ENCODE data around the gene ERCC6L2. TPM values are rescaled to one million over a fixed set of nuclear protein-coding genes. Genes with fewer than 3 reads are reported as not detected.

ERCC6L2 gene, protein sequence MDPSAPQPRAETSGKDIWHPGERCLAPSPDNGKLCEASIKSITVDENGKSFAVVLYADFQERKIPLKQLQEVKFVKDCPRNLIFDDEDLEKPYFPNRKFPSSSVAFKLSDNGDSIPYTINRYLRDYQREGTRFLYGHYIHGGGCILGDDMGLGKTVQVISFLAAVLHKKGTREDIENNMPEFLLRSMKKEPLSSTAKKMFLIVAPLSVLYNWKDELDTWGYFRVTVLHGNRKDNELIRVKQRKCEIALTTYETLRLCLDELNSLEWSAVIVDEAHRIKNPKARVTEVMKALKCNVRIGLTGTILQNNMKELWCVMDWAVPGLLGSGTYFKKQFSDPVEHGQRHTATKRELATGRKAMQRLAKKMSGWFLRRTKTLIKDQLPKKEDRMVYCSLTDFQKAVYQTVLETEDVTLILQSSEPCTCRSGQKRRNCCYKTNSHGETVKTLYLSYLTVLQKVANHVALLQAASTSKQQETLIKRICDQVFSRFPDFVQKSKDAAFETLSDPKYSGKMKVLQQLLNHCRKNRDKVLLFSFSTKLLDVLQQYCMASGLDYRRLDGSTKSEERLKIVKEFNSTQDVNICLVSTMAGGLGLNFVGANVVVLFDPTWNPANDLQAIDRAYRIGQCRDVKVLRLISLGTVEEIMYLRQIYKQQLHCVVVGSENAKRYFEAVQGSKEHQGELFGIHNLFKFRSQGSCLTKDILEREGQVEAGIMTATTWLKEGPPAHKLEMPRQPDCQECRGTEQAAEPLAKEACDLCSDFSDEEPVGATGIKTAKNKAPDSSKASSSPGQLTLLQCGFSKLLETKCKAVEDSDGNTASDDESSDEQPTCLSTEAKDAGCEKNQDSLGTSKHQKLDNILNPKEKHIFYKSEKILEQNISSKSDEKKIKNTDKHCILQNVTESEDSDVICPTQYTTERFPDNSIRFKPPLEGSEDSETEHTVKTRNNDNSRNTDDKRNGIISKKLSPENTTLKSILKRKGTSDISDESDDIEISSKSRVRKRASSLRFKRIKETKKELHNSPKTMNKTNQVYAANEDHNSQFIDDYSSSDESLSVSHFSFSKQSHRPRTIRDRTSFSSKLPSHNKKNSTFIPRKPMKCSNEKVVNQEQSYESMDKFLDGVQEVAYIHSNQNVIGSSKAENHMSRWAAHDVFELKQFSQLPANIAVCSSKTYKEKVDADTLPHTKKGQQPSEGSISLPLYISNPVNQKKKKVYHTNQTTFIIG (N-terminal part only)
- total RNA-seq, result 10 to 100 TPM; 32.4 to 69.4 (median 51.4) TPM
- long read RNA-seq, donor 1, partial matches to known transcripts, result 3 of 6 reads
- long read RNA-seq, donor 1, other reads (novel, unspliced or antisense), result 3 of 6 reads
- long read RNA-seq, donor 2, partial matches to known transcripts, result 4 of 9 reads
- long read RNA-seq, donor 2, other reads (novel, unspliced or antisense), result 5 of 9 reads

DNA sequence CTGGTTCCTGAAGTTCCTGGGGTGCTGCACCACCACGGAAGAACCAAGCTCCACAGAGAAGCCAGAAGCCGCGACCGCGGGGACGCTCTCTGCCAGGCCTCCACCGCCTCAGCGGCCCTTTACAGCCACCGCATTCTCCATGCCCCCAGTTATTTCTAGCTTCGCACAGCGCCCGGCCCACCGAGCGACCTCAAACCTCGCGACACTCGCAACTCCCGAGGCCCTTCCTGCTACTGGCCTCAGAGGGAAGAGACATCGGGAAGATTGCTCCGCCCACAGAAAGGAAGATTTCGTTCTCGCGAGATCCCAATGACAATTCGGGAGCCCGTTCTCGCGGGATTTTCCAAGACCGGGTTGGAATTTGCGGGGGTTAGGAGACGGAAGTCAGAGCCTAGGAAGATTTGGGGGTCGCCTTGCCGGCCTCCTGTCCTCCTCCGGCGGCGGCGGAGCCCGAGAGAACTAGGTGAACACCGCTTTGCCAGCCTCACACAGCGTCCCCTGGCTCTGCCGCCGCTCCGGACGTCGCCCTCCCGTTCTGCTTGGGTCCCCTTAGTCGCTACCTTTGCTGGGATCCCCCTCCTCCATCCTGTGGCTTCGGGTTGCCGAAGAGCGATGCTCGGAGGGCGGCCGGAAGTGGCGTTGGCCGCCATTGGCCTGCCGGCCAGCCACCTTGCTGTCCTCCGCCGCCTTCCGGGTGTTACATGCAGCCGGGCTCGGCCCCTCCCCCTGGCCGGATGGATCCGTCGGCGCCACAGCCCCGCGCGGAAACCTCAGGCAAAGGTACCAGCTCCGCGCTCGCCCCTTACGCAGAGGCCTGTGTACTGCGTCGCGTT, at the start of gene ERCC6L2:
TSS of gene ERCC6L2 (plus strand) at position 387 of the 833 bp plus-strand sequence. CDS start at position 735, 348 bp downstream.
- H3K4me1 ChIP-seq (ENCODE audit: low read depth), result peaks cover 14% of the 10 kb centered on the region
- TF ChIP-seq, protein P1, sequence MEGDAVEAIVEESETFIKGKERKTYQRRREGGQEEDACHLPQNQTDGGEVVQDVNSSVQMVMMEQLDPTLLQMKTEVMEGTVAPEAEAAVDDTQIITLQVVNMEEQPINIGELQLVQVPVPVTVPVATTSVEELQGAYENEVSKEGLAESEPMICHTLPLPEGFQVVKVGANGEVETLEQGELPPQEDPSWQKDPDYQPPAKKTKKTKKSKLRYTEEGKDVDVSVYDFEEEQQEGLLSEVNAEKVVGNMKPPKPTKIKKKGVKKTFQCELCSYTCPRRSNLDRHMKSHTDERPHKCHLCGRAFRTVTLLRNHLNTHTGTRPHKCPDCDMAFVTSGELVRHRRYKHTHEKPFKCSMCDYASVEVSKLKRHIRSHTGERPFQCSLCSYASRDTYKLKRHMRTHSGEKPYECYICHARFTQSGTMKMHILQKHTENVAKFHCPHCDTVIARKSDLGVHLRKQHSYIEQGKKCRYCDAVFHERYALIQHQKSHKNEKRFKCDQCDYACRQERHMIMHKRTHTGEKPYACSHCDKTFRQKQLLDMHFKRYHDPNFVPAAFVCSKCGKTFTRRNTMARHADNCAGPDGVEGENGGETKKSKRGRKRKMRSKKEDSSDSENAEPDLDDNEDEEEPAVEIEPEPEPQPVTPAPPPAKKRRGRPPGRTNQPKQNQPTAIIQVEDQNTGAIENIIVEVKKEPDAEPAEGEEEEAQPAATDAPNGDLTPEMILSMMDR (IDR thresholded peaks at IDR 0.05), result no peak
- intact Hi-C loops (cut with DNase I, micrococcal nuclease), result no loop called here
- ATAC-seq, result peak; percentile 96
- no peaks in the 10 kb centered on the region for H3K9me3 ChIP-seq
- no peaks in the 10 kb centered on the region for H3K36me3 ChIP-seq (ENCODE audit: low read depth)
- peak; percentile 95 to 97 (median 97) for DNase-seq
- H3K4me3 ChIP-seq, result peak within 1 kb of the TSS; percentile 68

DNA sequence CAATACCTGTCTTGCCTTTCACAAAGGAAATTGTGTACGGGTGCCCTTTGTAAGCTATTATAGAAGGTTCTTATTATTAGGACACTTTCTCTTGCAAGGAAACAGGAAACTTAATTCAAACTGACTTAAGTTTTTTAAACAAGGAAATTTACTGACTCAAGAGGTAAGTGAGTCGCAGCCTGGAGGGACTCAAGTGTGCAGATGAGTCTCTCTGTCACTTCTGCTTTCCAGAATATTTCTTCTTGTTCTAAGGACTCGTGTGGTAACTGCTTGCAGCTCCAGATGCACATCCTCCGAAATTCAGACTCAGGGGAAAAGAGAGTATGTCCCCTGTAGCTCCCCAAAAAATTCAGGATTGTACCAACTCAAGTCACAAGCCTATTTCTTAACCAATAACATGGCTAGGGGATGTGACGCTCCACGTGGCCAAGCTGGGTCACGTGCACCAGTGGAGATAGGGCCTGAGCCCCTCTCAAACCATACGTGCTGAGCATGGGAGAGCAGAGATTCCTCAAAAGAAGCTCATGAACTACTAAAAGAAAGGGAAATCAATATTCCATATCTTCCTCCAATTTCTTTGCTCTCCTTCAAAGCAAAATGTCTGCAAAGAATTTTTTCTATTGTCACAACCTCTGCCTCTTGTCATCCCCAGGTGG, 49.2 kb upstream of the ERCC6L2 start:
- H3K4me1 ChIP-seq (ENCODE audit: low read depth), result peaks cover 2% of the 10 kb centered on the region
- no peaks in the 10 kb centered on the region for H3K9me3 ChIP-seq
- intact Hi-C loops (cut with DNase I, micrococcal nuclease), result no loop called here
- no peak overlapping the region for H3K4me3 ChIP-seq
- ATAC-seq, result no peak
- no peaks in the 10 kb centered on the region for H3K36me3 ChIP-seq (ENCODE audit: low read depth)
- DNase-seq, result no peak
- TF ChIP-seq, protein P1 (IDR thresholded peaks at IDR 0.05), result no peak

DNA sequence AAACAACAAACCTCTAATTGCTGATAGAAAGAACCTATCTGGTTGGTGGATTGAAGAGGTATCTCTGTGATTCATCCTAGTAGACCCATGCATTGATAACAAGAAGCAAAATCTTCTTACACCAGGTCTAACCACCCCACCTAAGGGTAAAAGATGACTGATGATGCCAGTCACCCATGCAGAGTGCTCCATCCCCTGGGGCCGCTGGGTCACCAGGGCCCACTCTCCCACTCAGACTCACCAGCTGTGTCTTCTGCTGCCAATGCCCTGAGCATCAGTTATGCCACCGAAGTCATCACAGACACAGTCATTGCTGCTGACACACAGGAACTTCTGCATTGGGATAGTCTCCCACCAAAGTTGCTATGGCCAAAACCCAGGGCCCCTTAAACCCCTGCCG, 44.7 kb upstream of the ERCC6L2 start:
- TF ChIP-seq, protein P1 (IDR thresholded peaks at IDR 0.05), result no peak
- Histone ChIP-seq H3K9me3 (no peaks in the 10 kb centered on the region), H3K4me1 (ENCODE audit: low read depth) (peaks cover 7% of the 10 kb centered on the region), H3K4me3 (no peak overlapping the region), H3K36me3 (ENCODE audit: low read depth) (no peaks in the 10 kb centered on the region)
- no peak for ATAC-seq
- intact Hi-C loops (cut with DNase I, micrococcal nuclease), result no loop called here
- DNase-seq, result no peak

DNA sequence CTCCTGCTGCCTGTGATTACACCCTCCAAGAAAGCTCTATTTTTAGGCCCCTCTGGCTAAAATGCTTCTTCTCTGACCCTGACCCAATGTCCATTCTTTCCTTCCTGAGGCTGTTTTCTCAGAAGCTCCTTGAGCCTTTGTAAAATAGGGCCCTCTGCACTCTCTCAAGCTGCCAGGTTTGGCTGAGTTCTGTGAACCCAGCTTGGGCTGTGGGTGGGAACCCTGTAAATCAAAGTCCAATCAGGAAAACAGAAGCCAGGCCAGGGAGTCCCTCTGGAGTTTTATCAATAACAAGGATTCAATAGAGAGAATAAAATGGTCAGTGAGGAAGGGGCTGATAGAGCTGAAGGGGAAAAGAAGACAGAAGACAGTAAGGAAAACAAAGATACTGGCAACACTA, 43.7 kb upstream of the ERCC6L2 start:
- Histone ChIP-seq H3K9me3 (no peaks in the 10 kb centered on the region), H3K4me1 (ENCODE audit: low read depth) (peaks cover 7% of the 10 kb centered on the region), H3K4me3 (no peak overlapping the region), H3K36me3 (ENCODE audit: low read depth) (no peaks in the 10 kb centered on the region)
- TF ChIP-seq, protein P1 (IDR thresholded peaks at IDR 0.05), result no peak
- intact Hi-C loops (cut with DNase I, micrococcal nuclease), result no loop called here
- peak; percentile 84 for ATAC-seq
- DNase-seq, result peak in 2 of 3 donors; percentile 42 to 51

All from mucosa of descending colon (tissue), 3 donors.